ENCODE results near the gene KCTD6. TPM values are rescaled to one million over a fixed set of nuclear protein-coding genes. Genes with fewer than 3 reads are reported as not detected.

The KCTD6 gene
- total RNA-seq, 1 donor from 2014 or later, result 9.7 TPM

- no peak for DNase-seq (ENCODE audit: low spot score)
- no peak overlapping the region for H3K4me3 Mint-ChIP-seq (ENCODE audit: unreplicated experiment)
- TF ChIP-seq, protein P1, sequence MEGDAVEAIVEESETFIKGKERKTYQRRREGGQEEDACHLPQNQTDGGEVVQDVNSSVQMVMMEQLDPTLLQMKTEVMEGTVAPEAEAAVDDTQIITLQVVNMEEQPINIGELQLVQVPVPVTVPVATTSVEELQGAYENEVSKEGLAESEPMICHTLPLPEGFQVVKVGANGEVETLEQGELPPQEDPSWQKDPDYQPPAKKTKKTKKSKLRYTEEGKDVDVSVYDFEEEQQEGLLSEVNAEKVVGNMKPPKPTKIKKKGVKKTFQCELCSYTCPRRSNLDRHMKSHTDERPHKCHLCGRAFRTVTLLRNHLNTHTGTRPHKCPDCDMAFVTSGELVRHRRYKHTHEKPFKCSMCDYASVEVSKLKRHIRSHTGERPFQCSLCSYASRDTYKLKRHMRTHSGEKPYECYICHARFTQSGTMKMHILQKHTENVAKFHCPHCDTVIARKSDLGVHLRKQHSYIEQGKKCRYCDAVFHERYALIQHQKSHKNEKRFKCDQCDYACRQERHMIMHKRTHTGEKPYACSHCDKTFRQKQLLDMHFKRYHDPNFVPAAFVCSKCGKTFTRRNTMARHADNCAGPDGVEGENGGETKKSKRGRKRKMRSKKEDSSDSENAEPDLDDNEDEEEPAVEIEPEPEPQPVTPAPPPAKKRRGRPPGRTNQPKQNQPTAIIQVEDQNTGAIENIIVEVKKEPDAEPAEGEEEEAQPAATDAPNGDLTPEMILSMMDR (IDR thresholded peaks at IDR 0.05), result no peak
- H3K9me3 Mint-ChIP-seq (ENCODE audit: low read depth), result no peaks in the 10 kb centered on the region
- H3K36me3 Mint-ChIP-seq (ENCODE audit: low read depth), result peaks cover 1% of the 10 kb centered on the region
- peaks cover 24% of the 10 kb centered on the region for H3K4me1 Mint-ChIP-seq (ENCODE audit: low read depth)
- H3K27me3 Mint-ChIP-seq (ENCODE audit: low read depth), result no peaks in the 10 kb centered on the region
- H3K27ac Mint-ChIP-seq (ENCODE audit: unreplicated experiment), result no peak overlapping the region
Measured at GRCh38 chr3:58485801-58486435, 6.0 kb upstream of the KCTD6 start.

DNA sequence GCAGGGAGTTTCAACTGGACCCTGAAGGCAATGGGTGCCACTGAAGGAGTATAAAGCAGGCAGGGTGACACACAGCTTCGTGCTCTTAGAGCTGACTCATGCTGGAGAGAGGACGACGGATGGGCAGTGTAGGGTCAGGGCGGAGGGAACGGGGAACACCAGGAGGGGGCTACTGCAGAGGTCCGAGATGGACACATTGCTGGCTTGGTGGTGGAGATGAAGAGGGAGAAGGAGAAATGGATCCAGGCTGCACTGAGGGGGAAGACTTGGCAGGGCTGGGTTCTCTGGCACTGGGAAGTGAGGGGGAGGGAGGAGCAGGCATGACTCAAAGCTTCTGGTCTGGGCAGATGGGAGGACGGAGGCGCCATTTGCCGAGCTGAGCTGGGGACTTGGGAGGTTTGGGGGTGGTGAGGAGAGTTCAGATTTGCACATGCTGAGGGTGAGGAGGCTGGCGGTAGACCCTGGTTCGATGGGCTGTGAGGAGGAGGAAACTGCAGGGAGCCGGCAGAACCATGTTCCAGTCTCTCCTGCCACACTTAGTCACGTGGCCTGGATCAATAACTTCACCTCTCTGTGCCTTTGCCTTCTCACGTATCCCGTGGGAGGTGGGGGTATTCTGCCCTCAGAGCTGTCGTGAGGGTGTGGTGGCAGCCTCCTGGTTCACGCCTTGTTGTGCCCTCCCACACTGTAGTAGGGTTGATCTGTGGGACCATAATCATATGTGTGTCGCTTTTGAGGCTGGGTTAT is 4.6 kb upstream of the KCTD6 start:
- Mint-ChIP-seq H3K9me3 (ENCODE audit: low read depth) (no peaks in the 10 kb centered on the region), H3K36me3 (ENCODE audit: low read depth) (peaks cover 1% of the 10 kb centered on the region), H3K27me3 (ENCODE audit: low read depth) (no peaks in the 10 kb centered on the region), H3K27ac (ENCODE audit: unreplicated experiment) (peak overlapping the region; percentile 79), H3K4me1 (ENCODE audit: low read depth) (peaks cover 28% of the 10 kb centered on the region), H3K4me3 (ENCODE audit: unreplicated experiment) (peak overlapping the region; percentile 33)
- TF ChIP-seq, protein P1 (IDR thresholded peaks at IDR 0.05), result no peak
- no peak for DNase-seq (ENCODE audit: low spot score)

DNA sequence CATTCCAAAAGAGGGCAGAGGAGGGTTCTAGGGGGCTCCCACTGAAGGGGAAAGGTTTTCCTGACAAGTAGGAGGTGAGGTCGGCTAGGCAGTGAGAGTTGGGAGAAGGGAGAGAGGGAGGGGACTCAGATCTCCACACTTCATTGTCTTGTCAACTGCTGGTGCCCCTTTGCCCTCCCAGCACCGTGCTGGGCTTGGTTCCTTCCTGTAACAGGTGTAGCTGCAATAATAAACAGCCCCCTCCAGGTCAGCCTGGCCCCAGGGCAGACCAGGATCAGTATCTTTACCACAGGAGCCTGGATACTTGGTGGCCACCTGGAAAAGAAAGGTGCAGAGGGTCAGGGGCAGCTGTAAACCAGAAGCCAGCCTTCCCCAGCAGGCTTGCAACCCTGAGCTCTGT is 2.9 kb upstream of the KCTD6 start:
- peaks cover 44% of the 10 kb centered on the region for H3K4me1 Mint-ChIP-seq (ENCODE audit: low read depth)
- no peaks in the 10 kb centered on the region for H3K27me3 Mint-ChIP-seq (ENCODE audit: low read depth)
- no peak overlapping the region for H3K4me3 Mint-ChIP-seq (ENCODE audit: unreplicated experiment)
- no peak for DNase-seq (ENCODE audit: low spot score)
- no peak overlapping the region for H3K27ac Mint-ChIP-seq (ENCODE audit: unreplicated experiment)
- H3K36me3 Mint-ChIP-seq (ENCODE audit: low read depth), result peaks cover 1% of the 10 kb centered on the region
- no peaks in the 10 kb centered on the region for H3K9me3 Mint-ChIP-seq (ENCODE audit: low read depth)
- TF ChIP-seq, protein P1 (IDR thresholded peaks at IDR 0.05), result no peak

DNA sequence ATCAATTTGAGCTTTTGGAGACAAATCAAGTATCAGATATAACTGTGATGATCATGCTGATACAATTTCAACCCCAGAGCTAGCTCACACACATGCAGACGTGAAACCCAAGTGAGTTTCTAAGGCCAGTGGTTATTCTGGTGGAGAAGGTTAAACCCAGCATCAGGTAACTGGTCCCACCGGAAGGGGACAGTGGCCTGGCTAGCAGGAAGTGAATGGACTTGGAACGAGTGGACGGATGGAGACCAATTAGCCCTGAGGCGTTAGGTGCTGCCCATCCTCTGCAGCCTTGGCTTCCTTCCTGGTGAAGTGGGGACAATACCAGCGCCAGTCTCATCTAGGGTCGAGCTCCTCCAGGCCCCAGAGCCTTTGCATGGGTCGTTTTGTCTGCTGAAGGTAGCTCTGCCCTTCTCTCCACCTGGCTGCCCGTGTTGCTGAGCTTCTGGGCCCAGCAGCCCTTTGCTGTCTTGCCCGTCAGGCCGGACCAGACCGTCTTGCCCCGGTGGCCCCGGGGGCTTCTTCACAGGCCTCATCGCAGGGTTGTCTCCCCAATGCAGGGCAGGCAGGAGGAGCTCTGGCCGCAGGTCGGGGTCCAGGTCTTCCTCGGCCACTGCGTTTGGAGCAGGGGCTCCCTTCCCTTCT is 915 bp upstream of the KCTD6 start:
- H3K4me1 Mint-ChIP-seq (ENCODE audit: low read depth), result peaks cover 61% of the 10 kb centered on the region
- H3K9me3 Mint-ChIP-seq (ENCODE audit: low read depth), result no peaks in the 10 kb centered on the region
- H3K27ac Mint-ChIP-seq (ENCODE audit: unreplicated experiment), result peak overlapping the region; percentile 47
- peak overlapping the region; percentile 61 for H3K4me3 Mint-ChIP-seq (ENCODE audit: unreplicated experiment)
- no peak for DNase-seq (ENCODE audit: low spot score)
- TF ChIP-seq, protein P1 (IDR thresholded peaks at IDR 0.05), result no peak
- H3K36me3 Mint-ChIP-seq (ENCODE audit: low read depth), result peaks cover 1% of the 10 kb centered on the region
- H3K27me3 Mint-ChIP-seq (ENCODE audit: low read depth), result no peaks in the 10 kb centered on the region

- Mint-ChIP-seq H3K36me3 (ENCODE audit: low read depth) (no peaks in the 10 kb centered on the region), H3K4me1 (ENCODE audit: low read depth) (peaks cover 64% of the 10 kb centered on the region), H3K4me3 (ENCODE audit: unreplicated experiment) (peak overlapping the region; percentile 83), H3K27me3 (ENCODE audit: low read depth) (no peaks in the 10 kb centered on the region), H3K27ac (ENCODE audit: unreplicated experiment) (peak overlapping the region; percentile 38), H3K9me3 (ENCODE audit: low read depth) (no peaks in the 10 kb centered on the region)
- no peak for DNase-seq (ENCODE audit: low spot score)
- TF ChIP-seq, protein P1 (IDR thresholded peaks at IDR 0.05), result no peak
Measured at GRCh38 chr3:58492494-58492905, 604 bp downstream of the KCTD6 start.
